H9 (cell line): ENCODE results near the gene ZNF512. TPM values are rescaled to one million over a fixed set of nuclear protein-coding genes. Genes with fewer than 3 reads are reported as not detected.
A peak's percentile ranks its signal among the peaks of the same experiment; 100 is the strongest.

Source experiments
- DNase-seq: peaks from one replicate; pipeline ENCODE4 v3.0.0-alpha.2; 2017
- H2AFZ ChIP-seq: one replicate; pipeline ENCODE4 v1.6.1; 2013; ENCODE audit warnings: mild to moderate bottlenecking, low read length, control low read depth, moderate library complexity
- H2AK5ac ChIP-seq: 2 replicates; pipeline ENCODE4 v1.6.1; 2013; ENCODE audit warnings: low read length, control low read depth, mixed read lengths; ENCODE audit not compliant: insufficient read length
- H2BK120ac ChIP-seq: one replicate; pipeline ENCODE4 v1.6.1; 2013; ENCODE audit warnings: low read depth, mild to moderate bottlenecking, low read length, control low read depth, inconsistent platforms; ENCODE audit not compliant: poor library complexity, severe bottlenecking
- H2BK12ac ChIP-seq: 2 replicates; pipeline ENCODE4 v1.6.1; 2013; ENCODE audit warnings: low read length, control low read depth, mixed read lengths, low read depth; ENCODE audit not compliant: insufficient read length
- H2BK15ac ChIP-seq: 2 replicates; pipeline ENCODE4 v1.6.1; 2013; ENCODE audit warnings: low read depth, low read length, control low read depth
- H2BK20ac ChIP-seq: one replicate; pipeline ENCODE4 v1.6.1; 2013; ENCODE audit warnings: low read depth, mild to moderate bottlenecking, low read length, control low read depth, inconsistent platforms; ENCODE audit not compliant: poor library complexity, severe bottlenecking
- H2BK5ac ChIP-seq: 2 replicates; pipeline ENCODE4 v1.6.1; 2013; ENCODE audit warnings: low read length, control low read depth, mixed read lengths; ENCODE audit not compliant: insufficient read length
- H3K14ac ChIP-seq: 2 replicates; pipeline ENCODE4 v1.6.1; 2013; ENCODE audit warnings: low read length, control low read depth; ENCODE audit not compliant: insufficient read depth
- H3K18ac ChIP-seq: 2 replicates; pipeline ENCODE4 v1.6.1; 2013; ENCODE audit warnings: low read depth, mild to moderate bottlenecking, mixed read lengths, low read length, control low read depth; ENCODE audit not compliant: insufficient read length
- H3K23ac ChIP-seq: 2 replicates; pipeline ENCODE4 v1.6.1; 2013; ENCODE audit warnings: low read length, control low read depth, mixed read lengths, low read depth; ENCODE audit not compliant: insufficient read length
- H3K23me2 ChIP-seq: 2 replicates; pipeline ENCODE4 v1.6.1; 2013; ENCODE audit warnings: low read depth, mild to moderate bottlenecking, mixed read lengths, low read length, control low read depth; ENCODE audit not compliant: insufficient read length, poor library complexity, severe bottlenecking
- H3K27ac ChIP-seq: 2 replicates; pipeline ENCODE4 v1.5.1; 2013; ENCODE audit warnings: low read length, control low read depth, mixed read lengths, low read depth; ENCODE audit not compliant: insufficient read length
- H3K27me3 ChIP-seq: 2 replicates; pipeline ENCODE4 v1.6.1; 2013; ENCODE audit warnings: low read length, control low read depth, inconsistent platforms; ENCODE audit not compliant: insufficient read depth
- H3K4ac ChIP-seq: 2 replicates; pipeline ENCODE4 v1.6.1; 2013; ENCODE audit warnings: low read depth, mild to moderate bottlenecking, control low read depth, inconsistent platforms, low read length, moderate library complexity
- H3K4me1 ChIP-seq: 2 replicates; pipeline ENCODE4 v1.6.1; 2013; ENCODE audit warnings: low read length, control low read depth, inconsistent platforms; ENCODE audit not compliant: insufficient read depth
- H3K4me2 ChIP-seq: 2 replicates; pipeline ENCODE4 v1.6.1; 2013; ENCODE audit warnings: low read length, control low read depth, mixed read lengths; ENCODE audit not compliant: insufficient read length, insufficient read depth
- H3K56ac ChIP-seq: 2 replicates; pipeline ENCODE4 v1.6.1; 2013; ENCODE audit warnings: low read depth, mild to moderate bottlenecking, mixed read lengths, low read length, control low read depth; ENCODE audit not compliant: insufficient read length
- H3K79me1 ChIP-seq: 2 replicates; pipeline ENCODE4 v1.6.1; 2013; ENCODE audit warnings: low read depth, mild to moderate bottlenecking, moderate library complexity, low read length, control low read depth, inconsistent platforms; ENCODE audit not compliant: insufficient read depth, poor library complexity, severe bottlenecking
- H3K79me2 ChIP-seq: 2 replicates; pipeline ENCODE4 v1.6.1; 2013; ENCODE audit warnings: low read length, control low read depth, inconsistent platforms; ENCODE audit not compliant: insufficient read depth
- H3K9ac ChIP-seq: 2 replicates; pipeline ENCODE4 v1.6.1; 2013; ENCODE audit warnings: low read length, control low read depth, mixed read lengths; ENCODE audit not compliant: insufficient read length; ENCODE audit errors: extremely low read depth
- H3K9me3 ChIP-seq: one replicate; pipeline ENCODE4 v1.6.1; 2013; ENCODE audit warnings: low read depth, low read length, inconsistent platforms; ENCODE audit not compliant: control insufficient read depth
- H3T11ph ChIP-seq: one replicate; pipeline ENCODE4 v1.6.1; 2013; ENCODE audit warnings: mild to moderate bottlenecking, low read length, control low read depth, inconsistent platforms
- H4K20me1 ChIP-seq: one replicate; pipeline ENCODE4 v1.6.1; 2013; ENCODE audit not compliant: control insufficient read depth, insufficient read length, insufficient read depth
- H4K5ac ChIP-seq: 2 replicates; pipeline ENCODE4 v1.6.1; 2013; ENCODE audit warnings: low read depth, mild to moderate bottlenecking, mixed read lengths, low read length, control low read depth; ENCODE audit not compliant: insufficient read length
- H4K8ac ChIP-seq: replicated peaks from 2 replicates; pipeline ENCODE4 v1.6.1; 2013; ENCODE audit warnings: low read length, control low read depth, mixed read lengths, low read depth; ENCODE audit not compliant: insufficient read length
- H4K91ac ChIP-seq: 2 replicates; pipeline ENCODE4 v1.6.1; 2013; ENCODE audit warnings: low read depth, mild to moderate bottlenecking, moderate library complexity, mixed read lengths, low read length, control low read depth; ENCODE audit not compliant: insufficient read length
- H3K27ac Mint-ChIP-seq, 3 experiments: 2 replicates in 2 of 3; 3 replicates in 1 of 3; pipeline ENCODE4 v1.8.0; 2020 to 2021; ENCODE audit warnings: mixed read lengths in 3 of 3, mild to moderate bottlenecking in 1 of 3, moderate library complexity in 1 of 3
- H3K27me3 Mint-ChIP-seq: 2 replicates; pipeline ENCODE4 v1.8.0; 2021; ENCODE audit warnings: low read depth, mild to moderate bottlenecking, moderate library complexity, mixed read lengths
- H3K36me3 Mint-ChIP-seq, 3 experiments: 2 replicates in 2 of 3; 3 replicates in 1 of 3; pipeline ENCODE4 v1.8.0; 2020 to 2021; ENCODE audit warnings: low read depth in 3 of 3, mixed read lengths in 3 of 3; ENCODE audit not compliant: insufficient read depth in 1 of 3
- H3K4me1 Mint-ChIP-seq, 2 experiments: 2 replicates each; pipeline ENCODE4 v1.8.0; 2020; ENCODE audit warnings: mixed read lengths in 2 of 2
- H3K4me3 Mint-ChIP-seq, 2 experiments: 2 replicates in 1 of 2; 3 replicates in 1 of 2; pipeline ENCODE4 v1.8.0; 2020 to 2021; ENCODE audit warnings: mild to moderate bottlenecking in 2 of 2, mixed read lengths in 2 of 2, moderate library complexity in 1 of 2
- H3K9me3 Mint-ChIP-seq, 2 experiments: 2 replicates in 1 of 2; 3 replicates in 1 of 2; pipeline ENCODE4 v1.8.0; 2020; ENCODE audit warnings: mild to moderate bottlenecking in 2 of 2, mixed read lengths in 2 of 2, moderate library complexity in 1 of 2
- WGBS: extraction: QIAGEN DNeasy Blood & Tissue Kit; methylation state at CpG from one replicate; pipeline ENCODE4 v1.1.7; 2013; ENCODE audit warnings: missing lambda C conversion rate, low lambda C conversion rate, mixed read lengths; ENCODE audit not compliant: insufficient read length; ENCODE audit errors: extremely low coverage; 5-methylcytosine and 5-hydroxymethylcytosine counted together
- total RNA-seq: library from RNA; stranded (reverse); gene quantifications from 2 replicates; pipeline ENCODE4 v1.2.1, GENCODE V29; 2021
- TF ChIP-seq, protein P1 (sequence below): fragments of 200-600 bp; sonication (generic); conservative IDR thresholded peaks from 3 replicates; pipeline ENCODE4 v1.8.0; 2021; ENCODE audit warnings: antibody characterized with exemption, mild to moderate bottlenecking

Gene ZNF512
- total RNA-seq, 1 experiment from 2014 or later = 38.2 TPM

DNA sequence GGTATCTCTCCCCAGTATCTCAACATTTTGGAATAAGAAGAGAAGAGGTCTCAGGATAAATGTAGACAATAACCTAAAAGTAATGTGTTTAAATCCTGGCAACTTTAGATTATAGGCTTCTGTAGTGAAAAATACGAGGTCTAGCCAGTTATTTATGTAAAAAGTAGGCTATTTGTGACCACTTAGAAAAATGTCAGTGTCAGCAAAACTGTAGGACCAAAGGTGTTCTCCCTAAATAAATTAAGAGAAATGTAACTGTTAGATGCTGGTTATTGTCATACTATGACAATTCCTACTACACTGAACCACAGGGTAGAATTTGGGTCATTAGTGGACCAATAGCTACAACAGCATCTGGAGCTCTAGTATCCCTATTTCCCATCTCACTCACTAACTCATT lies 78.5 kb downstream of the ZNF512 start:
- Mint-ChIP-seq H3K4me1 (peaks cover 9 to 18% of the 10 kb centered on the region in 2 experiments), H3K4me3 (peak overlapping the region in 1 of 2 experiments; percentile 97; a peak in 2 of 5 replicates), H3K27me3 (no peaks in the 10 kb centered on the region), H3K36me3 (peaks cover 19 to 45% (median 40%) of the 10 kb centered on the region in 3 experiments; a peak in 6 of 7 replicates), H3K9me3 (no peaks in the 10 kb centered on the region), H3K27ac (no peak overlapping the region)
- Histone ChIP-seq H3K27me3 (no peaks in the 10 kb centered on the region), H3K9ac (no peak overlapping the region), H2AFZ (no peak overlapping the region), H3K56ac (no peak overlapping the region), H2BK12ac (no peak overlapping the region), H2BK20ac (no peak overlapping the region), H3K18ac (no peak overlapping the region), H2AK5ac (no peak overlapping the region), H3K4me1 (no peaks in the 10 kb centered on the region; the same call in 1 of the 2 replicates), H3T11ph (no peak overlapping the region), H3K4me2 (no peak overlapping the region), H4K8ac (no peak overlapping the region), H3K27ac (no peak overlapping the region), H3K4ac (no peak overlapping the region), H2BK5ac (no peak overlapping the region), H4K5ac (no peak overlapping the region), H3K9me3 (no peaks in the 10 kb centered on the region), H2BK15ac (no peak overlapping the region), H3K23me2 (peaks cover 12% of the 10 kb centered on the region), H2BK120ac (no peak overlapping the region), H4K91ac (no peak overlapping the region), H3K79me1 (peaks cover 8% of the 10 kb centered on the region), H3K14ac (no peak overlapping the region), H3K23ac (no peak overlapping the region), H3K79me2 (0 out of 2 replicates have a peak, but pooled peaks cover 2% of the 10 kb centered on the region), H4K20me1 (peaks cover 3% of the 10 kb centered on the region)
- no peak for DNase-seq
- no CpG with 5 or more reads among the region's 1 CpG for WGBS
- TF ChIP-seq, protein P1, sequence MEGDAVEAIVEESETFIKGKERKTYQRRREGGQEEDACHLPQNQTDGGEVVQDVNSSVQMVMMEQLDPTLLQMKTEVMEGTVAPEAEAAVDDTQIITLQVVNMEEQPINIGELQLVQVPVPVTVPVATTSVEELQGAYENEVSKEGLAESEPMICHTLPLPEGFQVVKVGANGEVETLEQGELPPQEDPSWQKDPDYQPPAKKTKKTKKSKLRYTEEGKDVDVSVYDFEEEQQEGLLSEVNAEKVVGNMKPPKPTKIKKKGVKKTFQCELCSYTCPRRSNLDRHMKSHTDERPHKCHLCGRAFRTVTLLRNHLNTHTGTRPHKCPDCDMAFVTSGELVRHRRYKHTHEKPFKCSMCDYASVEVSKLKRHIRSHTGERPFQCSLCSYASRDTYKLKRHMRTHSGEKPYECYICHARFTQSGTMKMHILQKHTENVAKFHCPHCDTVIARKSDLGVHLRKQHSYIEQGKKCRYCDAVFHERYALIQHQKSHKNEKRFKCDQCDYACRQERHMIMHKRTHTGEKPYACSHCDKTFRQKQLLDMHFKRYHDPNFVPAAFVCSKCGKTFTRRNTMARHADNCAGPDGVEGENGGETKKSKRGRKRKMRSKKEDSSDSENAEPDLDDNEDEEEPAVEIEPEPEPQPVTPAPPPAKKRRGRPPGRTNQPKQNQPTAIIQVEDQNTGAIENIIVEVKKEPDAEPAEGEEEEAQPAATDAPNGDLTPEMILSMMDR = no peak
